SK-N-SH treated with all-trans-retinoic acid at 6 μM for 48 hours (cell line): ENCODE results near the gene PHLDA3.
A peak's percentile ranks its signal among the peaks of the same experiment; 100 is the strongest.

Experiments
- ATAC-seq: fragments of 200-7000 bp; cut with Tn5 transposase; 3 replicates; pipeline ENCODE4 v1.9.1; 2020; ENCODE audit warnings: mild to moderate bottlenecking, moderate library complexity
- ARNTL ChIP-seq: fragments of 450-650 bp; formaldehyde crosslinking; IDR thresholded peaks from 2 replicates; pipeline ENCODE4 v1.5.0; 2020; ENCODE audit warnings: low read depth, mild to moderate bottlenecking, moderate library complexity, borderline replicate concordance
- BACH2 ChIP-seq: fragments of 250-450 bp; sonication (Bioruptor Pico); IDR thresholded peaks from 2 replicates; pipeline ENCODE4 v1.9.0; 2021; ENCODE audit warnings: mild to moderate bottlenecking, borderline replicate concordance
- CSDC2 ChIP-seq: fragments of 250-450 bp; sonication (Bioruptor Pico); IDR thresholded peaks from 2 replicates; pipeline ENCODE4 v1.5.0; 2020; ENCODE audit warnings: mild to moderate bottlenecking, moderate library complexity
- ESRRG ChIP-seq: fragments of 250-450 bp; sonication (Bioruptor Pico); IDR thresholded peaks from 2 replicates; pipeline ENCODE4 v1.6.1; 2021; ENCODE audit warnings: mild to moderate bottlenecking
- GLIS3 ChIP-seq: fragments of 250-450 bp; sonication (Bioruptor Pico); IDR thresholded peaks from 2 replicates; pipeline ENCODE4 v1.5.0; 2020; ENCODE audit warnings: mild to moderate bottlenecking, moderate library complexity
- ISL1 ChIP-seq: fragments of 250-450 bp; sonication (Bioruptor Pico); IDR thresholded peaks from 2 replicates; pipeline ENCODE4 v2.1.2; 2022; ENCODE audit warnings: mild to moderate bottlenecking, moderate library complexity
- OSR1 ChIP-seq: fragments of 250-450 bp; sonication (Bioruptor Pico); IDR thresholded peaks from 2 replicates; pipeline ENCODE4 v1.8.0; 2022; ENCODE audit warnings: moderate library complexity, mild to moderate bottlenecking, inconsistent platforms
- PPARA ChIP-seq: fragments of 250-450 bp; sonication (Bioruptor Pico); IDR thresholded peaks from 2 replicates; pipeline ENCODE4 v1.5.0; 2020; ENCODE audit warnings: mild to moderate bottlenecking, borderline replicate concordance
- RARB ChIP-seq: fragments of 250-450 bp; sonication (Bioruptor Pico); IDR thresholded peaks from 2 replicates; pipeline ENCODE4 v1.8.0; 2021; ENCODE audit warnings: mild to moderate bottlenecking, moderate library complexity
- SNAI2 ChIP-seq: fragments of 250-450 bp; sonication (Bioruptor Pico); IDR thresholded peaks from 2 replicates; pipeline ENCODE4 v1.5.0; 2020; ENCODE audit warnings: mild to moderate bottlenecking, moderate library complexity
- TOX ChIP-seq: fragments of 250-450 bp; sonication (Bioruptor Pico); IDR thresholded peaks from 2 replicates; pipeline ENCODE4 v1.8.0; 2021; ENCODE audit warnings: mild to moderate bottlenecking, moderate library complexity, borderline replicate concordance
- ZC3H10 ChIP-seq: fragments of 250-450 bp; sonication (Bioruptor Pico); IDR thresholded peaks from 2 replicates; pipeline ENCODE4 v1.5.1; 2021; ENCODE audit warnings: mild to moderate bottlenecking, moderate library complexity
- ZFP3 ChIP-seq: fragments of 250-450 bp; sonication (Bioruptor Pico); IDR thresholded peaks from 2 replicates; pipeline ENCODE4 v1.5.0; 2020; ENCODE audit warnings: mild to moderate bottlenecking, moderate library complexity
- ZFP30 ChIP-seq: fragments of 450-650 bp; formaldehyde crosslinking; IDR thresholded peaks from 2 replicates; pipeline ENCODE4 v1.5.0; 2022; ENCODE audit warnings: mild to moderate bottlenecking, moderate library complexity
- ZNF565 ChIP-seq: fragments of 450-650 bp; formaldehyde crosslinking; conservative IDR thresholded peaks from 2 replicates; pipeline ENCODE4 v1.5.0; 2020; ENCODE audit warnings: low read depth, mild to moderate bottlenecking, moderate library complexity
- ZNF70 ChIP-seq: fragments of 450-650 bp; formaldehyde crosslinking; IDR thresholded peaks from 2 replicates; pipeline ENCODE4 v1.5.0; 2020; ENCODE audit warnings: mild to moderate bottlenecking, moderate library complexity
- ZNF8 ChIP-seq: fragments of 450-650 bp; formaldehyde crosslinking; IDR thresholded peaks from 2 replicates; pipeline ENCODE4 v1.5.0; 2020; ENCODE audit warnings: mild to moderate bottlenecking, moderate library complexity
- TF ChIP-seq, protein P1 (sequence below): fragments of 250-450 bp; sonication (Bioruptor Pico); IDR thresholded peaks from 2 replicates; pipeline ENCODE4 v1.8.0; 2021; ENCODE audit warnings: low read depth, mild to moderate bottlenecking, moderate library complexity, borderline replicate concordance
- TF ChIP-seq, protein P2 (sequence below): fragments of 250-450 bp; sonication (Bioruptor Pico); IDR thresholded peaks from 2 replicates; pipeline ENCODE4 v1.5.1; 2020; ENCODE audit warnings: low read depth, mild to moderate bottlenecking, moderate library complexity
- TF ChIP-seq, protein P3 (sequence below): fragments of 250-450 bp; sonication (Bioruptor Pico); IDR thresholded peaks from 2 replicates; pipeline ENCODE4 v1.5.1; 2021; ENCODE audit warnings: mild to moderate bottlenecking, moderate library complexity

Gene PHLDA3

DNA sequence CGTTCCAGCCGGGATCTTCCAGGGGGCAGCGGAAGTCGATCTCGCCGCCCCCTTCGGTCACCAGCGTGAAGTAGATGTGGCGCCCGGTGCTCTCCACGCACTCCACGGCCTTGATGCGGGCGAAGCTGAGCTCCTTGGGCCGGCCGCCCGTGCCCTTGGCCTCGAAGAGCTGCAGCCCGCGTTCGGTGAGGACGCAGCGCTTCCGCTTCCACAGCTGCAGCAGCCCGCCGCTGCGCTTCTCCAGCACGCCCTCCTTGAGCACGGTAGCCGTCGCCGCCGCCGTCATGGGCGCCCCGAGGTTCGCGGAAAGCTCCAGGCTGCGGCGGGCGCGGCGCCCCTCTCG lies 516 bp downstream of the PHLDA3 start:
- no peak; the same call in 2 of the 3 replicates for ATAC-seq
- TF ChIP-seq ISL1 (CRISPR knock-in tag), result no peak
- no peak for TF ChIP-seq RARB (CRISPR knock-in tag)
- no peak for TF ChIP-seq ZNF70 (CRISPR knock-in tag)
- no peak for TF ChIP-seq ZNF565 (CRISPR knock-in tag)
- TF ChIP-seq TOX (CRISPR knock-in tag), result no peak

DNA sequence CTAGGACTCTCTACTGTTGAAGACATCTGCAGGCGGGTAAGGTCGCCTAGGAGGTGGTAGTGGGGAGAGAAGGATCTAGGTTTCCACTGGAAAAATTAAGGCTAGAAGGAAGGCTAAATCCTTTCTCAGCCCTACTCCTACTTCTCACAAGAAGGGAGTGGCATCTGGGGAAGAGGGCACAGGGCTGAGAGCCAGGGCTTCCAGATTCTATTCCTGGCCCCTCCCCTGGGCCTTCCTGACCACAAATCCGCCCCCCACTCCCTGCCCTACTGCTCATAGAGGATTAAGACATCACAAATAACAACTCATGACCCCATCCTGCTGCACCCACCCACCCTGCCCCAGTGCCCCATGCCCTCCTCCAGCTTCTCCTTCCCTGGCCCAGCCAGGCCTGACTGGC lies 2.5 kb downstream of the PHLDA3 start:
- TF ChIP-seq ZNF8 (CRISPR knock-in tag), result no peak
- TF ChIP-seq ZNF70 (CRISPR knock-in tag), result no peak
- TF ChIP-seq, protein P1, sequence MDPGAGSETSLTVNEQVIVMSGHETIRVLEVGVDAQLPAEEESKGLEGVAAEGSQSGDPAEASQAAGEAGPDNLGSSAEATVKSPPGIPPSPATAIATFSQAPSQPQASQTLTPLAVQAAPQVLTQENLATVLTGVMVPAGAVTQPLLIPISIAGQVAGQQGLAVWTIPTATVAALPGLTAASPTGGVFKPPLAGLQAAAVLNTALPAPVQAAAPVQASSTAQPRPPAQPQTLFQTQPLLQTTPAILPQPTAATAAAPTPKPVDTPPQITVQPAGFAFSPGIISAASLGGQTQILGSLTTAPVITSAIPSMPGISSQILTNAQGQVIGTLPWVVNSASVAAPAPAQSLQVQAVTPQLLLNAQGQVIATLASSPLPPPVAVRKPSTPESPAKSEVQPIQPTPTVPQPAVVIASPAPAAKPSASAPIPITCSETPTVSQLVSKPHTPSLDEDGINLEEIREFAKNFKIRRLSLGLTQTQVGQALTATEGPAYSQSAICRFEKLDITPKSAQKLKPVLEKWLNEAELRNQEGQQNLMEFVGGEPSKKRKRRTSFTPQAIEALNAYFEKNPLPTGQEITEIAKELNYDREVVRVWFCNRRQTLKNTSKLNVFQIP, result no peak
- TF ChIP-seq ARNTL (CRISPR knock-in tag), result no peak
- TF ChIP-seq, protein P2, sequence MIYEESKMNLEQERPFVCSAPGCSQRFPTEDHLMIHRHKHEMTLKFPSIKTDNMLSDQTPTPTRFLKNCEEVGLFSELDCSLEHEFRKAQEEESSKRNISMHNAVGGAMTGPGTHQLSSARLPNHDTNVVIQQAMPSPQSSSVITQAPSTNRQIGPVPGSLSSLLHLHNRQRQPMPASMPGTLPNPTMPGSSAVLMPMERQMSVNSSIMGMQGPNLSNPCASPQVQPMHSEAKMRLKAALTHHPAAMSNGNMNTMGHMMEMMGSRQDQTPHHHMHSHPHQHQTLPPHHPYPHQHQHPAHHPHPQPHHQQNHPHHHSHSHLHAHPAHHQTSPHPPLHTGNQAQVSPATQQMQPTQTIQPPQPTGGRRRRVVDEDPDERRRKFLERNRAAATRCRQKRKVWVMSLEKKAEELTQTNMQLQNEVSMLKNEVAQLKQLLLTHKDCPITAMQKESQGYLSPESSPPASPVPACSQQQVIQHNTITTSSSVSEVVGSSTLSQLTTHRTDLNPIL (CRISPR knock-in tag), result no peak
- TF ChIP-seq PPARA (CRISPR knock-in tag), result no peak
- no peak for TF ChIP-seq SNAI2 (CRISPR knock-in tag)
- no peak for TF ChIP-seq CSDC2 (CRISPR knock-in tag)
- TF ChIP-seq ISL1 (CRISPR knock-in tag), result no peak
- TF ChIP-seq BACH2, result no peak
- no peak for TF ChIP-seq GLIS3 (CRISPR knock-in tag)
- no peak for TF ChIP-seq ESRRG
- TF ChIP-seq TOX (CRISPR knock-in tag), result no peak
- TF ChIP-seq ZC3H10 (CRISPR knock-in tag), result no peak
- no peak for TF ChIP-seq OSR1 (CRISPR knock-in tag)
- ATAC-seq, result no peak

DNA sequence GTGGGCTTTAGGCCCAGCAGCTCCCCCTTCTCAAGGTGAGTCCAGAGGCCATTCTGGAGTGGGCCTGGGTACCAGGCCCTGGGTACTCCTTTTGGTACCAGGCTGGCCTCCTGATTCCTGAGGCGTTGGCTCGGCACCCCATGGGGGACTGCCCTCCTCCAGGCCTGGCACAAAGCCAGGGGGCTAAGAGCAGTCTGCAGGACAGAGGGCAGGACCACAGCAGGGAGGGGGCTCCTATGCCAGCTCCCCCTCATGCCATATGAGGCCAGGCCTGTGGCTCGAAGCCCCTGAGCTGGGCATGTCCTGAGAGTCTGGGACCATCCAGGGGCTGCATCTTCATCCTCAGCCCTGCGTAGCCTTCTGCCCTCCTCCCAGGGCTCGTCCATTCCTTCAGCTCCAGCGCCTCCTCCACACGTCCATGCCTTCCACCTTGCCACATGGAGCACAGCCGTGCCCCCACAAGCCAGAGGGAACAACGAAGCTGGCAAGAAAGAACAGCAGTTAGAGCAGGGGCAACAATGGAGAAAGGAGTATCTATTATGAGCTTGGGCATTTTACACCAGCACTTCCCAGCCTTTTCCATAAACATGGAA lies 3.2 kb downstream of the PHLDA3 start:
- no peak for ATAC-seq

DNA sequence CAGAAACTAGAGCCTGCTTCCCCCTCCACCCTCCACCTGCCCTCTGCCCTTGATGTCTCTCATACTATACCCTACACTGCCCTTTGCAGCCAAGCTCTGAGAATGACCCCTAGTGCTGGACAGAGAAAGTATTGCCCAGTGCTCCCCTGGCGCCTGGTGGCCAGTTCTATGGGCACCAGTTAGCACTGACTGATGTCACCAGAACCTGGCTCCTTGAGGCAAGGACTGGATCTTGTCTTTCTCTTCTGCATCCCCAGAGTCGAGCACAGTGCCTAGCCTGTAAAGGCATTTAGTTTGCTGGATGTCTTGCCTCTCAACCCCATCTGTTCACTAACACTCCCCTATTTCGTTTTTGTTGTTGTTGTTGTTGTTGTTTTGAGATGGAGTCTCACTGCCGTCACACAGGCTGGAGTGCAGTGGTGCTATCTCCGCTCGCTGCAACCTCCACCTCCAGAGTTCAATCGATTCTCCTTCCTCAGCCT lies 5.9 kb downstream of the PHLDA3 start:
- ATAC-seq, result peak; percentile 35
- TF ChIP-seq ARNTL (CRISPR knock-in tag) (no peak), ZC3H10 (CRISPR knock-in tag) (no peak), BACH2 (no peak), PPARA (CRISPR knock-in tag) (no peak), ZFP30 (CRISPR knock-in tag) (no peak), ZNF8 (CRISPR knock-in tag) (no peak), GLIS3 (CRISPR knock-in tag) (no peak), ZFP3 (CRISPR knock-in tag) (no peak), TOX (CRISPR knock-in tag) (no peak), RARB (CRISPR knock-in tag) (no peak)
- TF ChIP-seq, protein P1, result no peak
- TF ChIP-seq, all 23 proteins: peak for 0

More for the DNA sequence above, 3.2 kb downstream of the PHLDA3 start:
- TF ChIP-seq, protein P3, sequence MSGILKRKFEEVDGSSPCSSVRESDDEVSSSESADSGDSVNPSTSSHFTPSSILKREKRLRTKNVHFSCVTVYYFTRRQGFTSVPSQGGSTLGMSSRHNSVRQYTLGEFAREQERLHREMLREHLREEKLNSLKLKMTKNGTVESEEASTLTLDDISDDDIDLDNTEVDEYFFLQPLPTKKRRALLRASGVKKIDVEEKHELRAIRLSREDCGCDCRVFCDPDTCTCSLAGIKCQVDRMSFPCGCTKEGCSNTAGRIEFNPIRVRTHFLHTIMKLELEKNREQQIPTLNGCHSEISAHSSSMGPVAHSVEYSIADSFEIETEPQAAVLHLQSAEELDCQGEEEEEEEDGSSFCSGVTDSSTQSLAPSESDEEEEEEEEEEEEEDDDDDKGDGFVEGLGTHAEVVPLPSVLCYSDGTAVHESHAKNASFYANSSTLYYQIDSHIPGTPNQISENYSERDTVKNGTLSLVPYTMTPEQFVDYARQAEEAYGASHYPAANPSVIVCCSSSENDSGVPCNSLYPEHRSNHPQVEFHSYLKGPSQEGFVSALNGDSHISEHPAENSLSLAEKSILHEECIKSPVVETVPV (CRISPR knock-in tag), result no peak
- no peak for TF ChIP-seq PPARA (CRISPR knock-in tag)
- no peak for TF ChIP-seq ESRRG
- no peak for TF ChIP-seq ZFP30 (CRISPR knock-in tag)
- no peak for TF ChIP-seq ISL1 (CRISPR knock-in tag)
- TF ChIP-seq ARNTL (CRISPR knock-in tag), result no peak
- TF ChIP-seq ZFP3 (CRISPR knock-in tag), result no peak
- no peak for TF ChIP-seq RARB (CRISPR knock-in tag)
